ENCODE data around the gene DOCK10. TPM values are rescaled to one million over a fixed set of nuclear protein-coding genes. Genes with fewer than 3 reads are reported as not detected.

Gene DOCK10
- total and polyA plus RNA-seq, 10 of the 15 experiments (the other 5 are each of a cell fraction or from before 2014, with no cell fraction given): 16.9 to 120 (median 85.5) TPM

- TF ChIP-seq ELK1 (IDR thresholded peaks at IDR 0.05; ENCODE audit: low read depth, low read length) (no peak), ASH2L (IDR thresholded peaks at IDR 0.05; ENCODE audit: borderline replicate concordance, low read depth) (no peak), CBX3 (IDR thresholded peaks at IDR 0.05; ENCODE audit: borderline replicate concordance, low read depth) (no peak), REST (IDR thresholded peaks at IDR 0.05; ENCODE audit: low read depth, low read length) (no peak), PBX3 (IDR thresholded peaks at IDR 0.05; ENCODE audit: insufficient replicate concordance, low read depth, low read length) (no peak), EZH2 (IDR thresholded peaks at IDR 0.05; ENCODE audit: borderline replicate concordance, control insufficient read depth, low read depth, low read length) (no peak), SP1 (IDR thresholded peaks at IDR 0.05; ENCODE audit: low read depth, low read length) (no peak), NRF1 (conservative IDR thresholded peaks at IDR 0.05; ENCODE audit: low read depth, low read length) (no peak), PRDM15 (CRISPR knock-in tag; IDR thresholded peaks at IDR 0.05) (no peak), RELA (IDR thresholded peaks at IDR 0.05; ENCODE audit: borderline replicate concordance, partially characterized antibody) (no peak), POLR2A (IDR thresholded peaks at IDR 0.05; ENCODE audit: low read depth, low read length) (no peak), EP300 (IDR thresholded peaks at IDR 0.05; ENCODE audit: borderline replicate concordance in 1 of 2, control insufficient read depth in 1 of 2, low read depth in 2 of 2, low read length in 2 of 2) (no peak)
These were observed 23.2 kb downstream of the DOCK10 start (continued) for GRCh38 chr2:225019105-225019504.
